Esophagus (tissue), 2 donors: Measurements from ENCODE around the gene SIKE1. TPM values are rescaled to one million over a fixed set of nuclear protein-coding genes. Genes with fewer than 3 reads are reported as not detected.
"Not testable (repeated sequence)": the region's sequence is repeated elsewhere in the genome, so short reads cannot be mapped to it uniquely, and the experiment has no call there.

Experiments
- H3K27ac ChIP-seq, 2 donors: one replicate each; pipeline ENCODE4 v1.5.1; 2013; ENCODE audit warnings: low read depth in 2 of 2, mild to moderate bottlenecking in 2 of 2, inconsistent platforms in 1 of 2, low read length in 1 of 2, moderate library complexity in 1 of 2
- H3K27me3 ChIP-seq, 2 donors: one replicate each; pipeline ENCODE4 v1.6.1; 2013; ENCODE audit warnings: low read length in 2 of 2, control low read depth in 1 of 2, mild to moderate bottlenecking in 1 of 2; ENCODE audit not compliant: insufficient read depth in 2 of 2, control insufficient read depth in 1 of 2
- H3K36me3 ChIP-seq, 2 donors: one replicate each; pipeline ENCODE4 v1.6.1; 2013; ENCODE audit warnings: low read length in 1 of 2; ENCODE audit not compliant: control insufficient read depth in 2 of 2, insufficient read depth in 2 of 2
- H3K4me1 ChIP-seq, 2 donors: one replicate each; pipeline ENCODE4 v1.6.1; 2013; ENCODE audit warnings: low read length in 1 of 2; ENCODE audit not compliant: control insufficient read depth in 2 of 2, insufficient read depth in 2 of 2
- H3K4me3 ChIP-seq, 2 donors: one replicate each; pipeline ENCODE4 v1.5.1; 2013; ENCODE audit warnings: low read length in 2 of 2, mild to moderate bottlenecking in 2 of 2, low read depth in 1 of 2, moderate library complexity in 1 of 2
- H3K9me3 ChIP-seq, 2 donors: one replicate each; pipeline ENCODE4 v1.6.1; 2013; ENCODE audit warnings: mild to moderate bottlenecking in 2 of 2, low read depth in 1 of 2, low read length in 1 of 2, moderate library complexity in 1 of 2; ENCODE audit not compliant: control insufficient read depth in 2 of 2, insufficient read depth in 1 of 2
- WGBS, 2 donors: extraction: QIAGEN DNeasy Blood & Tissue Kit; methylation state at CpG; one replicate each; pipeline ENCODE4 v1.1.7; 2013; 5-methylcytosine and 5-hydroxymethylcytosine counted together
- polyA plus RNA-seq, 2 donors: library from polyadenylated mRNA; stranded (reverse); fragments of 200-250 nt; gene quantifications; one replicate each; pipeline ENCODE4 v1.2.3, GENCODE V29; 2013
- donor health status: healthy with polysubstance abuse.
- donor health status: Bipolar disorder and iron deficiency.

SIKE1 gene
- polyA plus RNA-seq = 10 to 100 TPM; 13.6 to 16.4 TPM

GRCh38 chr1:114780344-114781226 lies at the start of gene SIKE1:
Gene SIKE1, minus strand, starts transcription at chr1:114780685. Its CDS starts 78 bp downstream, at chr1:114780607.
- Histone ChIP-seq H3K4me3 (peak within 1 kb of the TSS; percentile 66 to 90), H3K27me3 (no peaks in the 10 kb centered on the region), H3K4me1 (no peaks in the 10 kb centered on the region), H3K9me3 (no peaks in the 10 kb centered on the region), H3K36me3 (peaks cover 0 to 3% of the 10 kb centered on the region in 2 donors), H3K27ac (peak within 1 kb of the TSS; percentile 90 to 94)
- WGBS, 2 donors = 15 to 17% methylated on average over 52 to 53 of the region's 53 CpGs

- not testable (repeated sequence) for H3K9me3 ChIP-seq, H3K36me3 ChIP-seq, H3K27ac ChIP-seq, H3K27me3 ChIP-seq, H3K4me1 ChIP-seq, H3K4me3 ChIP-seq
- 67 to 77% methylated on average over 1 of the region's 1 CpG for WGBS, 2 donors
Observed at GRCh38 chr1:114830075-114830474, 49.6 kb upstream of the SIKE1 start.

- peaks cover 0 to 4% of the 10 kb centered on the region in 2 donors for H3K4me1 ChIP-seq
- 53 to 61% methylated on average over 5 of the region's 5 CpGs for WGBS, 2 donors
- H3K4me3 ChIP-seq = no peak overlapping the region
- H3K9me3 ChIP-seq = peaks cover 0 to 2% of the 10 kb centered on the region in 2 donors
- no peaks in the 10 kb centered on the region for H3K27me3 ChIP-seq
- no peaks in the 10 kb centered on the region for H3K36me3 ChIP-seq
- no peak overlapping the region for H3K27ac ChIP-seq
Observed at GRCh38 chr1:114828251-114828650, 47.8 kb upstream of the SIKE1 start.

- no peaks in the 10 kb centered on the region for H3K36me3 ChIP-seq
- no peaks in the 10 kb centered on the region for H3K27me3 ChIP-seq
- H3K27ac ChIP-seq = no peak overlapping the region
- no peaks in the 10 kb centered on the region for H3K9me3 ChIP-seq
- no peak overlapping the region for H3K4me3 ChIP-seq
- no peaks in the 10 kb centered on the region for H3K4me1 ChIP-seq
Observed at GRCh38 chr1:114821978-114822377, 41.5 kb upstream of the SIKE1 start.

GRCh38 chr1:114820392-114820791 lies 39.9 kb upstream of the SIKE1 start:
- Histone ChIP-seq H3K27me3 (no peaks in the 10 kb centered on the region), H3K36me3 (no peaks in the 10 kb centered on the region), H3K27ac (no peak overlapping the region), H3K4me1 (no peaks in the 10 kb centered on the region), H3K9me3 (no peaks in the 10 kb centered on the region), H3K4me3 (no peak overlapping the region)
- 86 to 90% methylated on average over 2 of the region's 2 CpGs for WGBS, 2 donors

- Histone ChIP-seq H3K4me3 (no peak overlapping the region), H3K27me3 (no peaks in the 10 kb centered on the region), H3K9me3 (no peaks in the 10 kb centered on the region), H3K36me3 (no peaks in the 10 kb centered on the region), H3K27ac (no peak overlapping the region), H3K4me1 (no peaks in the 10 kb centered on the region)
- WGBS, 2 donors = 68 to 75% methylated on average over 3 of the region's 3 CpGs
Observed at GRCh38 chr1:114819869-114820268, 39.4 kb upstream of the SIKE1 start.

GRCh38 chr1:114804449-114804848 lies 24.0 kb upstream of the SIKE1 start:
- H3K27ac ChIP-seq, H3K4me3 ChIP-seq, H3K27me3 ChIP-seq, H3K9me3 ChIP-seq, H3K4me1 ChIP-seq, H3K36me3 ChIP-seq: not testable (repeated sequence)
- 93 to 95% methylated on average over 14 to 29 of the region's 33 CpGs for WGBS, 2 donors

- H3K4me3 ChIP-seq = no peak overlapping the region
- 38 to 43% methylated on average over 3 of the region's 3 CpGs for WGBS, 2 donors
- H3K9me3 ChIP-seq = no peaks in the 10 kb centered on the region
- H3K4me1 ChIP-seq = no peaks in the 10 kb centered on the region
- no peak overlapping the region for H3K27ac ChIP-seq
- no peaks in the 10 kb centered on the region for H3K36me3 ChIP-seq
- H3K27me3 ChIP-seq = no peaks in the 10 kb centered on the region
Observed at GRCh38 chr1:114803001-114803400, 22.5 kb upstream of the SIKE1 start.

GRCh38 chr1:114794038-114794437 lies 13.6 kb upstream of the SIKE1 start:
- WGBS, 2 donors = 86 to 88% methylated on average over 2 of the region's 2 CpGs
- Histone ChIP-seq H3K27me3 (no peaks in the 10 kb centered on the region), H3K4me3 (no peak overlapping the region), H3K27ac (no peak overlapping the region), H3K9me3 (no peaks in the 10 kb centered on the region), H3K4me1 (no peaks in the 10 kb centered on the region), H3K36me3 (no peaks in the 10 kb centered on the region)

- not testable (repeated sequence) for H3K27ac ChIP-seq, H3K4me1 ChIP-seq, H3K9me3 ChIP-seq, H3K36me3 ChIP-seq, H3K4me3 ChIP-seq, H3K27me3 ChIP-seq
- 90 to 94% methylated on average over 21 to 25 of the region's 25 CpGs for WGBS, 2 donors
Observed at GRCh38 chr1:114790581-114790980, 10.1 kb upstream of the SIKE1 start.
